ENCODE measurements around the gene FAM120AOS. TPM values are rescaled to one million over a fixed set of nuclear protein-coding genes. Genes with fewer than 3 reads are reported as not detected.

The FAM120AOS gene
- total RNA-seq, 1 experiment from 2014 or later: 37.7 TPM

- H3K4me3 ChIP-seq (ENCODE audit: insufficient read depth, low read depth, low read length): no peak overlapping the region
- H3K27me3 ChIP-seq (ENCODE audit: control insufficient read depth, insufficient read depth, low read length): no peaks in the 10 kb centered on the region
- no peaks in the 10 kb centered on the region for H3K36me3 ChIP-seq (replicated peaks; ENCODE audit: control insufficient read depth, insufficient read depth, low read length)
- no peak for DNase-seq
Observed at GRCh38 chr9:93406371-93406770, 47.0 kb downstream of the FAM120AOS start.

GRCh38 chr9:93398471-93398870 is 54.9 kb downstream of the FAM120AOS start:
- H3K4me3 ChIP-seq (ENCODE audit: insufficient read depth, low read depth, low read length): no peak overlapping the region
- no peak for DNase-seq
- H3K36me3 ChIP-seq (replicated peaks; ENCODE audit: control insufficient read depth, insufficient read depth, low read length): no peaks in the 10 kb centered on the region
- H3K27me3 ChIP-seq (ENCODE audit: control insufficient read depth, insufficient read depth, low read length): no peaks in the 10 kb centered on the region

- no peak for DNase-seq
- Histone ChIP-seq H3K4me3 (ENCODE audit: insufficient read depth, low read depth, low read length) (no peak overlapping the region), H3K36me3 (replicated peaks; ENCODE audit: control insufficient read depth, insufficient read depth, low read length) (no peaks in the 10 kb centered on the region), H3K27me3 (ENCODE audit: control insufficient read depth, insufficient read depth, low read length) (no peaks in the 10 kb centered on the region)
Observed at GRCh38 chr9:93397661-93398373, 55.6 kb downstream of the FAM120AOS start.

Other genes with a start within 250 kb of the FAM120AOS start
- 41.6 and 50.1 TPM in 2 replicates for gene FAM120A, start 1.9 kb downstream of the FAM120AOS start, total RNA-seq (2014; rRNA removed; shearing (Covaris generic))
- gene PHF2, start 123.0 kb upstream of the FAM120AOS start, total RNA-seq (2014; rRNA removed; shearing (Covaris generic)): 10.3 and 10.6 TPM in 2 replicates